GM19324 (cell line): ENCODE measurements around the gene SLC5A4.

ENCODE experiments used
- ATAC-seq: cut with Tn5 transposase; IDR thresholded peaks from one replicate; pipeline ENCODE4 v1.9.1; 2021; ENCODE audit warnings: mild to moderate bottlenecking, moderate library complexity; ENCODE audit not compliant: unreplicated experiment, low FRiP score

SLC5A4 gene

GRCh38 chr22:32236970-32237369 lies 18.2 kb downstream of the SLC5A4 start:
- ATAC-seq = no peak

GRCh38 chr22:32233091-32233490 lies 22.1 kb downstream of the SLC5A4 start:
- no peak for ATAC-seq

GRCh38 chr22:32232191-32232830 lies 22.8 kb downstream of the SLC5A4 start:
- ATAC-seq = no peak

GRCh38 chr22:32226326-32227104 lies 28.6 kb downstream of the SLC5A4 start:
- no peak for ATAC-seq

- no peak for ATAC-seq
Observed at GRCh38 chr22:32222991-32223390, 32.2 kb downstream of the SLC5A4 start.

- ATAC-seq = no peak
Observed at GRCh38 chr22:32219026-32219425, 36.1 kb downstream of the SLC5A4 start.

- no peak for ATAC-seq
Observed at GRCh38 chr22:32218470-32218869, 36.7 kb downstream of the SLC5A4 start.

- no peak for ATAC-seq
Observed at GRCh38 chr22:32217465-32217864, 37.7 kb downstream of the SLC5A4 start.

GRCh38 chr22:32216911-32217310 lies 38.2 kb downstream of the SLC5A4 start:
- ATAC-seq = no peak

GRCh38 chr22:32211011-32211410 lies 44.1 kb downstream of the SLC5A4 start:
- ATAC-seq = no peak

- ATAC-seq = no peak
Observed at GRCh38 chr22:32208681-32209080, 46.5 kb downstream of the SLC5A4 start.

- ATAC-seq = no peak
Observed at GRCh38 chr22:32207971-32208480, 47.1 kb downstream of the SLC5A4 start.

- ATAC-seq = no peak
Observed at GRCh38 chr22:32206774-32207758, 48.1 kb downstream of the SLC5A4 start.

- ATAC-seq = no peak
Observed at GRCh38 chr22:32205974-32206773, 49.0 kb downstream of the SLC5A4 start.

GRCh38 chr22:32204856-32205722 lies 50.1 kb downstream of the SLC5A4 start, which contains the start of gene RFPL2:
Gene RFPL2, minus strand, starts transcription at chr22:32205073. Its CDS starts 2,622 bp downstream, at chr22:32202451.
- ATAC-seq = no peak

- ATAC-seq = no peak
Observed at GRCh38 chr22:32204040-32204855, 50.9 kb downstream of the SLC5A4 start.

- no peak for ATAC-seq
Observed at GRCh38 chr22:32203181-32204039, 51.7 kb downstream of the SLC5A4 start.
